SK-N-SH treated with all-trans-retinoic acid at 6 μM for 48 hours (cell line): Measurements from ENCODE around the gene LYST.

ENCODE experiments used
- ARNTL ChIP-seq: fragments of 450-650 bp; formaldehyde crosslinking; IDR thresholded peaks from 2 replicates; pipeline ENCODE4 v1.5.0; 2020; ENCODE audit warnings: low read depth, mild to moderate bottlenecking, moderate library complexity, borderline replicate concordance
- CSDC2 ChIP-seq: fragments of 250-450 bp; sonication (Bioruptor Pico); IDR thresholded peaks from 2 replicates; pipeline ENCODE4 v1.5.0; 2020; ENCODE audit warnings: mild to moderate bottlenecking, moderate library complexity
- ESRRG ChIP-seq: fragments of 250-450 bp; sonication (Bioruptor Pico); IDR thresholded peaks from 2 replicates; pipeline ENCODE4 v1.6.1; 2021; ENCODE audit warnings: mild to moderate bottlenecking
- ISL1 ChIP-seq: fragments of 250-450 bp; sonication (Bioruptor Pico); IDR thresholded peaks from 2 replicates; pipeline ENCODE4 v2.1.2; 2022; ENCODE audit warnings: mild to moderate bottlenecking, moderate library complexity
- OSR1 ChIP-seq: fragments of 250-450 bp; sonication (Bioruptor Pico); IDR thresholded peaks from 2 replicates; pipeline ENCODE4 v1.8.0; 2022; ENCODE audit warnings: moderate library complexity, mild to moderate bottlenecking, inconsistent platforms
- SNAI2 ChIP-seq: fragments of 250-450 bp; sonication (Bioruptor Pico); IDR thresholded peaks from 2 replicates; pipeline ENCODE4 v1.5.0; 2020; ENCODE audit warnings: mild to moderate bottlenecking, moderate library complexity
- ZC3H10 ChIP-seq: fragments of 250-450 bp; sonication (Bioruptor Pico); IDR thresholded peaks from 2 replicates; pipeline ENCODE4 v1.5.1; 2021; ENCODE audit warnings: mild to moderate bottlenecking, moderate library complexity
- ZFP3 ChIP-seq: fragments of 250-450 bp; sonication (Bioruptor Pico); IDR thresholded peaks from 2 replicates; pipeline ENCODE4 v1.5.0; 2020; ENCODE audit warnings: mild to moderate bottlenecking, moderate library complexity
- ZNF565 ChIP-seq: fragments of 450-650 bp; formaldehyde crosslinking; conservative IDR thresholded peaks from 2 replicates; pipeline ENCODE4 v1.5.0; 2020; ENCODE audit warnings: low read depth, mild to moderate bottlenecking, moderate library complexity
- ZNF70 ChIP-seq: fragments of 450-650 bp; formaldehyde crosslinking; IDR thresholded peaks from 2 replicates; pipeline ENCODE4 v1.5.0; 2020; ENCODE audit warnings: mild to moderate bottlenecking, moderate library complexity
- TF ChIP-seq, protein P1 (sequence below): fragments of 250-450 bp; sonication (Bioruptor Pico); IDR thresholded peaks from 2 replicates; pipeline ENCODE4 v1.5.1; 2021; ENCODE audit warnings: mild to moderate bottlenecking, moderate library complexity
- TF ChIP-seq, protein P2 (sequence below): fragments of 250-450 bp; sonication (Bioruptor Pico); IDR thresholded peaks from 2 replicates; pipeline ENCODE4 v1.5.0; 2020; ENCODE audit warnings: mild to moderate bottlenecking, moderate library complexity
- TF ChIP-seq, protein P3 (sequence below): fragments of 250-450 bp; sonication (Bioruptor Pico); IDR thresholded peaks from 2 replicates; pipeline ENCODE4 v1.8.0; 2020; ENCODE audit warnings: mild to moderate bottlenecking, moderate library complexity, borderline replicate concordance
- TF ChIP-seq, protein P4 (sequence below): fragments of 250-450 bp; sonication (Bioruptor Pico); IDR thresholded peaks from 2 replicates; pipeline ENCODE4 v1.8.0; 2021; ENCODE audit warnings: low read depth, mild to moderate bottlenecking, moderate library complexity, borderline replicate concordance

DNA sequence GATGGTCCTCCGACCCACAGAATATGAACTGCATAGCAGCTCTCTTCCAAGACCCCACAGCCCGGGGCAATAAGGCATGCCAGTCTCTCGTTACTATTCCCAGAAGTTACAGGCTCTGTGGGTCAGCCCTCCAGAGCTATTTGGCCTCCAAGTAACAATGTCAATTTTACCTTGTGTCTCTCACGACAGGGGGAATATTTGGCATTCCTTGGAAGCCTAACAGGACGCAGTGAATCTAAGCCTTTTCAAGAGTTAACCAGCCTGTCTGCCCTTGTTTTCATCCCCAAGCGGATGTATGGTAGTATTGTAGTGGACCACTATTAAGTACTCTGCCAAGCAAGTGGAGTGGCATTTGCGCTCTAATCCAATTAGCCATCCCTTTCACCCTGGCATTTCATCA, 192.7 kb downstream of the LYST start:
- TF ChIP-seq, protein P1, sequence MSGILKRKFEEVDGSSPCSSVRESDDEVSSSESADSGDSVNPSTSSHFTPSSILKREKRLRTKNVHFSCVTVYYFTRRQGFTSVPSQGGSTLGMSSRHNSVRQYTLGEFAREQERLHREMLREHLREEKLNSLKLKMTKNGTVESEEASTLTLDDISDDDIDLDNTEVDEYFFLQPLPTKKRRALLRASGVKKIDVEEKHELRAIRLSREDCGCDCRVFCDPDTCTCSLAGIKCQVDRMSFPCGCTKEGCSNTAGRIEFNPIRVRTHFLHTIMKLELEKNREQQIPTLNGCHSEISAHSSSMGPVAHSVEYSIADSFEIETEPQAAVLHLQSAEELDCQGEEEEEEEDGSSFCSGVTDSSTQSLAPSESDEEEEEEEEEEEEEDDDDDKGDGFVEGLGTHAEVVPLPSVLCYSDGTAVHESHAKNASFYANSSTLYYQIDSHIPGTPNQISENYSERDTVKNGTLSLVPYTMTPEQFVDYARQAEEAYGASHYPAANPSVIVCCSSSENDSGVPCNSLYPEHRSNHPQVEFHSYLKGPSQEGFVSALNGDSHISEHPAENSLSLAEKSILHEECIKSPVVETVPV (CRISPR knock-in tag), result no peak
- TF ChIP-seq ARNTL (no peak), ZFP3 (no peak), ESRRG (no peak), ZNF565 (no peak), CSDC2 (CRISPR knock-in tag) (no peak), ZC3H10 (CRISPR knock-in tag) (no peak), SNAI2 (CRISPR knock-in tag) (no peak), ZNF70 (CRISPR knock-in tag) (no peak), OSR1 (CRISPR knock-in tag) (no peak), ISL1 (CRISPR knock-in tag) (no peak)
- TF ChIP-seq, protein P2, sequence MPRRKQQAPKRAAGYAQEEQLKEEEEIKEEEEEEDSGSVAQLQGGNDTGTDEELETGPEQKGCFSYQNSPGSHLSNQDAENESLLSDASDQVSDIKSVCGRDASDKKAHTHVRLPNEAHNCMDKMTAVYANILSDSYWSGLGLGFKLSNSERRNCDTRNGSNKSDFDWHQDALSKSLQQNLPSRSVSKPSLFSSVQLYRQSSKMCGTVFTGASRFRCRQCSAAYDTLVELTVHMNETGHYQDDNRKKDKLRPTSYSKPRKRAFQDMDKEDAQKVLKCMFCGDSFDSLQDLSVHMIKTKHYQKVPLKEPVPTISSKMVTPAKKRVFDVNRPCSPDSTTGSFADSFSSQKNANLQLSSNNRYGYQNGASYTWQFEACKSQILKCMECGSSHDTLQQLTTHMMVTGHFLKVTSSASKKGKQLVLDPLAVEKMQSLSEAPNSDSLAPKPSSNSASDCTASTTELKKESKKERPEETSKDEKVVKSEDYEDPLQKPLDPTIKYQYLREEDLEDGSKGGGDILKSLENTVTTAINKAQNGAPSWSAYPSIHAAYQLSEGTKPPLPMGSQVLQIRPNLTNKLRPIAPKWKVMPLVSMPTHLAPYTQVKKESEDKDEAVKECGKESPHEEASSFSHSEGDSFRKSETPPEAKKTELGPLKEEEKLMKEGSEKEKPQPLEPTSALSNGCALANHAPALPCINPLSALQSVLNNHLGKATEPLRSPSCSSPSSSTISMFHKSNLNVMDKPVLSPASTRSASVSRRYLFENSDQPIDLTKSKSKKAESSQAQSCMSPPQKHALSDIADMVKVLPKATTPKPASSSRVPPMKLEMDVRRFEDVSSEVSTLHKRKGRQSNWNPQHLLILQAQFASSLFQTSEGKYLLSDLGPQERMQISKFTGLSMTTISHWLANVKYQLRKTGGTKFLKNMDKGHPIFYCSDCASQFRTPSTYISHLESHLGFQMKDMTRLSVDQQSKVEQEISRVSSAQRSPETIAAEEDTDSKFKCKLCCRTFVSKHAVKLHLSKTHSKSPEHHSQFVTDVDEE (CRISPR knock-in tag), result no peak
- TF ChIP-seq, protein P3, sequence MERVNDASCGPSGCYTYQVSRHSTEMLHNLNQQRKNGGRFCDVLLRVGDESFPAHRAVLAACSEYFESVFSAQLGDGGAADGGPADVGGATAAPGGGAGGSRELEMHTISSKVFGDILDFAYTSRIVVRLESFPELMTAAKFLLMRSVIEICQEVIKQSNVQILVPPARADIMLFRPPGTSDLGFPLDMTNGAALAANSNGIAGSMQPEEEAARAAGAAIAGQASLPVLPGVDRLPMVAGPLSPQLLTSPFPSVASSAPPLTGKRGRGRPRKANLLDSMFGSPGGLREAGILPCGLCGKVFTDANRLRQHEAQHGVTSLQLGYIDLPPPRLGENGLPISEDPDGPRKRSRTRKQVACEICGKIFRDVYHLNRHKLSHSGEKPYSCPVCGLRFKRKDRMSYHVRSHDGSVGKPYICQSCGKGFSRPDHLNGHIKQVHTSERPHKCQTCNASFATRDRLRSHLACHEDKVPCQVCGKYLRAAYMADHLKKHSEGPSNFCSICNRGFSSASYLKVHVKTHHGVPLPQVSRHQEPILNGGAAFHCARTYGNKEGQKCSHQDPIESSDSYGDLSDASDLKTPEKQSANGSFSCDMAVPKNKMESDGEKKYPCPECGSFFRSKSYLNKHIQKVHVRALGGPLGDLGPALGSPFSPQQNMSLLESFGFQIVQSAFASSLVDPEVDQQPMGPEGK (CRISPR knock-in tag), result no peak
- TF ChIP-seq, protein P4, sequence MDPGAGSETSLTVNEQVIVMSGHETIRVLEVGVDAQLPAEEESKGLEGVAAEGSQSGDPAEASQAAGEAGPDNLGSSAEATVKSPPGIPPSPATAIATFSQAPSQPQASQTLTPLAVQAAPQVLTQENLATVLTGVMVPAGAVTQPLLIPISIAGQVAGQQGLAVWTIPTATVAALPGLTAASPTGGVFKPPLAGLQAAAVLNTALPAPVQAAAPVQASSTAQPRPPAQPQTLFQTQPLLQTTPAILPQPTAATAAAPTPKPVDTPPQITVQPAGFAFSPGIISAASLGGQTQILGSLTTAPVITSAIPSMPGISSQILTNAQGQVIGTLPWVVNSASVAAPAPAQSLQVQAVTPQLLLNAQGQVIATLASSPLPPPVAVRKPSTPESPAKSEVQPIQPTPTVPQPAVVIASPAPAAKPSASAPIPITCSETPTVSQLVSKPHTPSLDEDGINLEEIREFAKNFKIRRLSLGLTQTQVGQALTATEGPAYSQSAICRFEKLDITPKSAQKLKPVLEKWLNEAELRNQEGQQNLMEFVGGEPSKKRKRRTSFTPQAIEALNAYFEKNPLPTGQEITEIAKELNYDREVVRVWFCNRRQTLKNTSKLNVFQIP (CRISPR knock-in tag), result no peak
